GM19025 (cell line): ENCODE measurements around the gene LMTK3.

Source experiments
- ATAC-seq: cut with Tn5 transposase; IDR thresholded peaks from one replicate; pipeline ENCODE4 v1.9.1; 2021; ENCODE audit warnings: mild to moderate bottlenecking, low read depth, moderate library complexity; ENCODE audit not compliant: unreplicated experiment

Gene LMTK3

DNA sequence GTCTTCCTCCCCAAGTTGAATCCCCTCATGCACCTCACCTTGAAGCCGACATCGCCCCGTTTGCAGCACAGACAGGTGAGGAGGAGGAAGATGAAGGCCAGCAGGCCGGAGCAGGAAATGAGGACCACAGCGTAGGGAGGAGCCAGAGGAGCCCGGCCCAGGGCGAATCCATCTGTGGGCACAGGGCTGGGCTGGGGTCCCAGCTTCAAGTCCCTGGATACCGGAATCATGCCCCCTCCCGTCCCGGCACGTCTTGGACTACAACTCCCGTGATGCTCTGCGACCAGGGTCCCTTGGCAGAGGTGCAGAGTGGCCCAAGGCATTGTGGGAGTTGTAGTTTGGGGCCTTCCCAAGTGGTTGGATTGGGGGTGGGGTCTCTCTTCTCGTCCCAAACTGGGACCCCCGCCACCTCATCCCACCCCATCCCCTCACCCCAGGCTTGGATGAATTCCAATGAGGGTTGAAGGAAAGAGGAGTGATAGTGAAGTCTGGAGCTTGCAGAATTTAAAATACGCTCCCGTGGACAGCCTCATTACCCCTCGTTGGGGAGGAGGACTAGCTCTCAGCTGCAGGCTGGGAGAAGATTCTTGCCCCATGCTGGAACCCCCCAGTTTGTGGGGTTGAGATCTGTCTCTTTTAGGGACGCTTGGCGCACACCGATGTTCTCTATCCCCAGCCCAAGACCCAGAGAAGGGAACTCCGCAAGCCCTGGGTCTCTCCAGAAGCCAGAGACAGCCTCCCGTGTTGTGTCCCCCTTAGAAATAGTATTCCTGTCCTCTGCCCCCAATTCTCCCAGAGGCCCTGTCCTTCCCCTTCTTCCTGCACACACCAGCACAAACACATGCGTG, 990 bp downstream of the LMTK3 start:
- no peak for ATAC-seq

DNA sequence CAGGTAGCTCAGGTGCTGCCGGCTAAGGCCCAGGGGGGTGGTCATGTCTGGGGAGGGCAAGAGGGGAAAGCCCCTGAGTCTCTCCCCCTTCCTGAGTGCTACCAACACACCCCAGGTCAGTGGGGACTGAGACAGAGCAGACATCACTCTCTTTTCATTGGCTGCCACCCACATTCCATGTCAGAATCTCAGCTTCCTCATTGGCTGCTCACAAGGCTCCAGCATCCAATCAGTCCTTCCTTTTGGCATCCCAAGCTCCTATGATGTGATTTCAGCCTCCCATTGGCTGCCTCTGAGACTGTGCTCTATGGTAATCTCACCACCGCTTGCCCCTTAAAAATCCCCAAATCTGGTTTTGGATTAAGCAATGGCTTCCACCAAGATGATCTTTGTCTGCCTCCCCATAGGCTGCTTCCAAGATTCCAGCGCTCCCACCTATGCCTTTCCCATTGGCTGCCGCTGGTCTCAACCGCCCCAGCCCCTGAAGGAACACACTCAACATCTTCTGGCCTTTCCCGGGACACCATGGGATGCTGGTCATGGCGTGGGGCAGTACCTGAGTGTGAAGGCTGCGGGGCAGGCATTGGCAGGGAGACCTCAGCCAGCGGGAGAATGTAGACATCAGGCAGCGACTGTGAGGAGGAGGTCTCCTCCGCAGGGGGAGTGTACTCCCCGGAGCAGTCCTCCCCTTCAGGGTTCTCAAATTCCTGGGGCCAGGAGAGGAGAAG, 2.0 kb downstream of the LMTK3 start:
- ATAC-seq, result no peak

DNA sequence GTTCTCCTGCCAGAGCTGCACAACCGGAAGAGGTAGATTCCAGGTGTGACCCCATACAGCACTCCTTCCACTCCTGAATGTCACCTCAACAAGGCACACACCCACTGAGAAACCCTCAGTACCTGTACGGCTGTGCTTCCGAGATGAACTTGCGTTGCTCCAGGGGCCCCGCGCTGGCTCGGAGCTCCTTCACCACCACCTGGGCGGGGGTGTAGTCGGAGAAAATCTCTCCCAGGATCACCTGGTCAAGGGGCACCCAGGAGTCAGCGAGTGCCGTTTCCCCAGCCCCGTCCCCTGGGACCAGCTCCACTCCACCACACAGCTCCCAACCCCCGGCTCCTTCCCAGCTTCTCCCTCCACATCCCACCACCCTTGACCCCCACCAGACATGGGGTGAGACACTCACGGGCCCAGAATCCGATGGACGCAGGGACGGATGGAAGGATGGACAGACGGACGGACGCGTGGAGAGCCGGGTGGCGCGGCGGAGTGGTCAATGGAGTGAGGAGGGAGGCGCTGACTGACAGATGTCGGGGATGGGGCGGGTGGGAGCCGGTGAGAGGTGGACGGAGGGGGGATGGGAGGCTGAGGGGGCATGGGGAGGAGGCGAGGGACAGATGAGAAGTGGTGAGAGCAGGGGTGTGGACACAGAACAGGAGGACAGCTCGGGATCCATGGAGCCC, 2.8 kb downstream of the LMTK3 start:
- ATAC-seq, result no peak

DNA sequence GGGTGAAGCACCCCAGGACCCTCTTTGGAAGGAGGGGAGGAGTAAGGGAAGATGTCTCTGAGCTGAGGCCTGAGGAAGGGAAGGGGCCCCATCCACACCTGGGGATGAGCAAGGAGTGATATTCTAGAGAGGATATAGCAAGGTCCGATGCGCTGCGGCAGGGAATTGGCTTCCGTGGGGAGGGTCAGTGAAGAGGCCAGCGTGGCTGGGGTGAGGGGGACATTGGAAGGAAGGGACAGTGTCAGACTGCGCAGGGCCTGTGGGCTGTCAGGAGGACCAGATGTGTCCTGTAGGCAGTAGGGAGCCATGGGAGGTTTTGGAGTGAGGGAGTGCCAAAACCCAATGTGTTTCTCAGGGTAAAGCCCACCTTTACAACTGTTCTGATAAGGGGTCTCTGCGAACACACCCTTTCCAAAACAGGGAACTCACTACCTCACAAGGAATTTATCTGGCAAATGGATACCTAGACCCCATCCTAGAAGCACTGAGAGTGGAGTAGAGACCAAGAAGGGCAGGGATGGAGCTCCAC, 3.7 kb downstream of the LMTK3 start:
- no peak for ATAC-seq

DNA sequence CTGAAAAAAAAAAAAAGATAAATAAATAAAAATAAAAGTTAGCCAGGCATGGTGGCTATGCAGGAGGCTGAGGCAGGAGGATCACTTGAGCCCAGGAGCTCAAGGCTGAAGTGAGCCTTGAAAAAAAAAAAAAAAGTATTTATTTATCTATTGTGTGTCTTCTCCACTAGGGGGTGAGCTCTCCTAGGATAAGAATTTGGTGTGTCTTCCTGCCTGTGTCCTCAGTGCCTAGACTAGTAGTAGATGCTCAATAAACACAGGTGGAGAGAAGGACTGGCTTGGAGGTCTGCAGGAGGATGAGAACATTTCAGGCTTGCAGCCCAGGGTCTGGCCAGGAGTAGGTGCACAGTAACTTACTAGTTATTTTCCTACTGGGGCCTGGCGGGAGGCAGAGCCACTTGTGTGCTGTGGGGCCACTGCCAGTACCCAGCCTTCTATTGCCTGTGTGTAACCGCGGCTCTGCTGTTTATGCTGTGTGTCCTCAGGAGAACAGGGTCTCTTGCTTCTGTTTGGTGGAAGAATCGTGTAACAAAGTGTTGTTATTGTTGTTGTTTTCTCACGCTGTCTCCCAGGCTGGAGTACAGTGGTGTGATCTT, 5.4 kb downstream of the LMTK3 start:
- no peak for ATAC-seq

DNA sequence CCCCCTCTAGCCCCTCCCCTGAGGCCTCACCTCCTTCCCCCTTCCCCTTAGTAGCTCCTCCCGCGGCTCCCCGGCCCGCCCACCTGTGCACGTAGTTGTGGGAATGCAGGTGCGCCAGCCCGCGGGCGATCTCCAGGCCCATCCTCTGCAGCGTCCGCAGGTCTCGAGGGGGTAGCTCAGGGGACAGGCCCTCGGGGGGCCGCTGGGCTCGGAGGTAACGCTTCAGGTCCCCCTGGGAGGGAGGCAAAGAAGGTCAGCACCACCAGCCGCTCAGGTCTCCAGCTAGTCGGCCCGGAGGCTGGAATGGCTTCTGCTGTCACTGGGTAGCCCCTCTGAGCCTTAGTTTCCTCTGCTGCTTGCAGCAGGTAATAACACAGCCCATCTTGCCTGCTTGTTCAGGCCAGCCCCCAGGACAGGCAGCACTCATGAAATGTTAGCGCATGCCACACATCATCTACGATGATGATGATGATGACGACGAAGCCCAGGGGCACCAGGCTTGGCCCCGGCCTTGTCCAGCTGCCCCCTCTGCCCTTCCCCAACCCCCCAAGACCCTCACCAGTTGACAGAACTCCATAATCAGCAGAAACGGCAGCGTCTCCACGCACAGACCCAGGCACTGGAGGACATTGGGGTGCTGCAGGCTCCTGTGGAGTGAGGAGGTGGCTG, 9.2 kb downstream of the LMTK3 start:
- no peak for ATAC-seq

DNA sequence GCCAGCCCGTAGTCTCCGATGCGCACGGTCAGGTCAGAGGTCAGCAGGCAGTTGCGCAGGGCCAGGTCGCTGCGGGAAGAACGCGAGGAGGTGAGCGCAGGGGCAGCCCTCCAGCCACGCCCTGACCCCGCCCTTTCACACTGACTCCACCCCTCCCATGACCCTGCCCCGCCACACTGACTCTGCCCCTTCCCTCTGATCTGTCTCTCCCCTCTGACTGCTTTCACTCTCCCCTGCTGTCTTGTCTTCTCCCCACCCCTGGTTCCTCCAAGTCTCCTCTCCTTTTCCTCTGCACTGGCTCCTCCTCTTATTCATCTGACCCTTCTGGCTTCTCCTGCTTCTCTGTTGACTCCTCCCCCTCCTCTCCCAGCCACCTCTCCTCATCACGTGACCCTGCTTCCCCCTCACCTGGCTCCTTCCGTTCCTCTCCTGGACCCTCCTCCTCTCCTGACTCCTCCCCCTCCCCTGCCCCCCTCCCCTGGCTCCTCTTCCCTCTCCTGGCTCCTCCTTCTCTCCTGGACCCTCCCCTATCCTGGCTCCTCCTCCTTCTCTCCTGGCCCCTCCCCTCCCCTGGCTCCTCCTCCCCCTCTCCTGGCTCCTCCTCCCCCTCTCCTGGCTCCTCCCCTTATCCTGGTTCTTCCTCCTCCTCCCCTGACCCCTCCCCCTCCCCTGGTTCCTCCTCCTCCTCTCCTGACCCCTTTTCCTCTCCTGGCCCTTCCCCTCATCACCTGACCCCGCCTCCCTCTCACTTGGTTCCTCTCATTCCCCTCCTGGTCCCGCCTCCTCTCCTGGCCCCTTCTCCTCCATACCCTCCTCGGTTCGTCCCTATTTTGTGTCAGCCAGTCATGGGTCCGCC, 9.9 kb downstream of the LMTK3 start:
- ATAC-seq, result no peak

DNA sequence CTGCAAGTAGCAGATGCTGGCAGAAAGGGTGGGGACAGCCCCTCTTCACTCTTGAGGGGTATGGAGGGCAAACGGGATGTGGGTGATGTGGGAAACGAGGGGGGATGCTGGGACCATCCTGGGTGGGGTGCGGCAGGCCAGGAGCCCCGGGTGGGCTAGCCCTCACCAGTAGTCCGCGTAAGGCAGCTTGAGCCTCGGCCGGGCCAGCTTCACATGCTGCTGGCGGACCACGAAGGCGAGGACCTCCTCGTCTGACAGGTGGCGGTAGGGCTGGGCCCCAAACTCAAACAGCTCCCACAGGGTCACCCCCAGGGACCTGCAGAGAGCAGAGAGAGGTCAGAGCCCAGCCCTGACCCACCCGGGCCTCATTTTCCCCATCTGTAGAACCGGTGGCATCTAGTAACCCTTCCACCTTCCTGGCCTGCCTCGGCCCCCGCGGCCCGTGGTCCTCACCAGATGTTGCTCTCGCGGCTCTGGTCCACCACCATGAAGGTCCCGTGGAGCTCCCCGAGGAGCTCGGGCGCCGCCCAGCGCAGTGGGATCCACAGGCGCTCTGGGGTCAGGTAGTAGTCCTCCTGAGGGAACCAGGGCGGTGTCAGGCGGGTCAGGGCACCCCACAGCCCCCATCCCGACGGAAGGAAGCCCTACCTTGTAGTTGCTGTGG, 10.7 kb downstream of the LMTK3 start:
- no peak for ATAC-seq

DNA sequence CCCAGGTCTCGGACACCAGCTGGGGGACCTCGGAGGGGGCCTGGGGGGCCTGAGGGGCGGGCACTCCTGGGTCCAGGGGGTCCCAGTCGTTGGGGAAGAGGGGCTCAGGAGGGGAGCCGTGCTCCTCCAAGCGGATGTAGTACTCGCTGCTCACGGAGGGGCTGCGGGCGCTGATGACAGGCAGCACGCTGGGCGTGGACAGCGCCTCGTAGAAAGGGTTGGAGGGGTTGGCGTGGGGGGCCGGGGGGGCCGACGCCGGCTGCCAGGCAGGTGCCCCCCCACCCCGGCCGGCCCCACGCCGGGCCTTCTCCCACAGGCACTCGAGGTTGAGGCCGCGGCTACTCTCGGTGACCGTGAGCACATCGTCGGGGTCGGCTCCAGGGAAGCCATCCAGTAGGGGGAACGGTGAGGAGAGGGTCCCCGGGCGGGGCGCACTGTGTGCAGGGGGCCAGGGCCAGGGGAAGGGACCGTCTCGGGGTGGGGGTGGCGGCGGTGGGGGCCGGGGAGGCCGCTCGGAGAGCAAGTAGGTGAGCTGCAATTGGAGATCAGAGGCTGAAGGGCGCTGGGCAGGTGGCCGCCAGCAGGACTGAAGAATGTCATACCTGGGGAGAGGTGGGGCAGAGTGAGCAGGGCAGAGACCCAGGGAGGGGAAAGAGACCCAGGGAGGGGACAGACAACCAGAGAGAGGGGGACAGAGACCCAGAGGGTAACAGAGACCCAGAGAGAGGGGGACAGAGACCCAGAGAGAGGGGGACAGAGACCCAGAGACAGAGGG, 12.1 kb downstream of the LMTK3 start:
- no peak for ATAC-seq

DNA sequence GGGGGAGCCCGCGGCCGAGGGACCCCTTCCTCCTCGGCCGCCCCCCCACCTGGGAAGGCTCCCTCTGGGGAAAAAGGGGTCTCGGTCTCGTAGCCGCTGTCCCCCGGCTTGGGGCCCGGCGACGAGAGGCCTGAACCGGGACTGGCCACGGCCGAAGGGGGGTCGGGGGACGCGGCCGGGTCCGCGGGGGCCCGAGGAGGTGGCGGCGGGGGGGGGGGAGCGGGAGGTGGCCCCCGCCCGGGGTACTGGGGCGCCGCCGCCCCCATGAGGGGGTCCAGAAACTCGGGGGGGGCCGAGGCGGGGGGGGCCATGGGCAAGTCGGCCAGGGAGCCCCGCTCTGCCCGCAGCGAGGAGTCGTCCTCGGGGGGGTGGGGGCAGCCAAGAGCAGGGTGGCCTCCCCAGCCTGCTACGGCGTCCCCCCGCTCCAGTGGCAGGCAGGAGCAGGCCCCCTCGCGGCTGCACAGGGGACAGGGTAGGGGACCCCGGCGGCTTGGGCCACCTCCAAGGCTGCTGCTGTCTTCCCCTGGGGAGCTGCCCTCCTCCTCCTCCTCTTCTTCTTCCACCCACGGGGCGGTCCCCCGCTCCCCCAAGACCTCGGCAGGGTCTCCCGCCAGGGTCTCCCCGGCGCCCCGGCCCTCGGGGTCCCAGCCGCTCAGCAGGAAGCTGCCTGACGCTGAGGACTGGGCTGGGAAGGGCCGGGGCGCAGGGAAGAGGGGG, 12.9 kb downstream of the LMTK3 start:
- ATAC-seq, result no peak

DNA sequence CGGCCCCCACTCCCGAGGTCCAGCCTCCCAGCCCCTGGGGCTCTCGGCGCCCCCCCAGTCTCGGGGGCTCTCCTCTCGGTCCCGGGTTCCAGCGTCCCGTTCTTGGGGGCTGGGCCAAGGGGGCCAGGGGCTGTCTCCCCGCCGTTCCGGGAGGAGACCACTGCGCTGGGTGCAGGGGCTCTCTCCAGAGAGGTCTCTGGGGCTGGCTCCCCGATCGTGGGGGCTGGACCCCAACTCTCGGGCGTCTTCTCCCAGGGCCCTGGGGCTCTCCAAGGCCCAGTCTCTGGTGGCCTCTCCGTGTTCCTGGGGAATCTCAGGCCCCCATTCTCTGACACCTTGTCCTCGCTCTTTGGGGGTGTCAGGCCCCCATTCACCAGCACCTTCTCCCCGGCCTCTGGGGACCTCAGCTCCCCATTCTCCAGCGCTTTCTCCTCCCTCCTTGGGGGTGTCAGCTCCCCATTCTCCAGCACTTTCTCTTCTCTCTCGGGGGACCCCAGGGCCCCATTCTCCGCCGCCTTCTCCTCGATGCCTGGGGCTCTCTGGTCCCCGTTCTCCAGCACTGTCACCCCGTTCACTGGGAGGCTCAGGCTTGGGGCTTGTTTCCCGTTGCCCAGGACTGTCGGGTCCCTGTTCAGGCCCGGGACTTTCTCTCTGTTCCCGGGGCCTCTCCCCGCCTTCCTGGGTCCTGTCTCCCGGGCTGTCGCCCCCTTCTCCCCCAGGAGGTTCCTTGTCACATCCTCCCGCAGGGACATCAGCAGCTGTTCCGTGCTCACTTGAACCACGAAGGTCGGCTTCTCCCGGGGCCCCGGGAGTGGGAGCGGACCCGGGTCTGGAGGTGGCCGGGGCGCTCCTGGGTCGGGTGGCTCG, 13.7 kb downstream of the LMTK3 start:
- no peak for ATAC-seq

DNA sequence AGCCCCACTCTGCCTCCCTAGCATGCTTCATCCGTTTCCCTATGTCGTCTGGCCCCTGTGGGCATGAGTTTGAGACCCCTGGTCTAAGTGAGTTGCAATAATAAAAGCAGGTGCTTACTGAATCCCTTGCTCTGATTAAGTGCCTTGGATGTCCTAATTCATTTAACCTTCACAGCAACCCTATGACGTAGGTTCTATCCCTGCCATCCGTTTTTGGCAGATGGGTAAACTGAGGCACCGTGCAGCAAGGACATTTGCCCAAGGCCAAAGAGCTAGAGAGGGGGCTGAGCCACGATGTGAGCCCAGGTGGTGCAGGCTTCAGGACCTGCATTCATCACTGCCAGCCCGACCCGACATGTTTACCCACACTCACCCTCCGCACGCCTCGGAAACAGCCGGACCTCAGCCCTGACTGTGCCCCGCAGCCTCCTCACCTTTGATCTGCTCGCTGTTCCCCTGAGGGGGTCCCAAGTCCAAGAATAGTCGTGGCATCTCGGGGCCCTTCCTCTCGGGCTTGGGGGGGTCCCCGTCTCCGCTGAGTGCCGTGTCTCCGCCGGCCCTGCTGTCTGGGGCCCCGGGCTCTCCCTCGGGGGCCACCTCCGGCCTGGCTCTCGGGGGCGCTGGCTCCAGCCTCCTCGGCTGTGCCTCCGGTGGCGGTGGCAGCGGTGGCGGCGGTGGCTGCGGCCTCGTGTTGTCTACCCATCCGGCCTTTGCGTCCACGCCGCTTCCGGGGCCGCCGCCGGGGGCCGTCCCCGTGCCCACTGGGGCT, 14.5 kb downstream of the LMTK3 start:
- ATAC-seq, result no peak

DNA sequence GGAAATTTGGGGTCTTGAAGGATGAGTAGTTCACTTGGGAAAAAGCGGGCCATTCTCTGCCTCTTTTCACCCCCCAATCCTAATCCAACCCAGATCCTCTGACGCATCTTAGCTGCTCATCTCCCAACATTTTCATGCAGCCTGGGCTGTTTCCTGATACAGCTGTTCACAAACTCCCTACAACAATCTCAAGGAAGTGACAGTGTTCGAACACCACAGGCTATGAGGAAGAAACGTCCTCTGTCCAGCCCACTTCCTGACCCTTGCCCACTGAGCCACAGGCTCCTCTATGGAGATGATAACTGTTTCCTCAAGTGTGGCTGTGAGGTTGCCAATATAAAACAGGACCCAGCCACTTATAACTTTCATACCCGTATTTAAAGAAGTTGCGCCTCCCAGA, 16.2 kb downstream of the LMTK3 start:
- no peak for ATAC-seq

DNA sequence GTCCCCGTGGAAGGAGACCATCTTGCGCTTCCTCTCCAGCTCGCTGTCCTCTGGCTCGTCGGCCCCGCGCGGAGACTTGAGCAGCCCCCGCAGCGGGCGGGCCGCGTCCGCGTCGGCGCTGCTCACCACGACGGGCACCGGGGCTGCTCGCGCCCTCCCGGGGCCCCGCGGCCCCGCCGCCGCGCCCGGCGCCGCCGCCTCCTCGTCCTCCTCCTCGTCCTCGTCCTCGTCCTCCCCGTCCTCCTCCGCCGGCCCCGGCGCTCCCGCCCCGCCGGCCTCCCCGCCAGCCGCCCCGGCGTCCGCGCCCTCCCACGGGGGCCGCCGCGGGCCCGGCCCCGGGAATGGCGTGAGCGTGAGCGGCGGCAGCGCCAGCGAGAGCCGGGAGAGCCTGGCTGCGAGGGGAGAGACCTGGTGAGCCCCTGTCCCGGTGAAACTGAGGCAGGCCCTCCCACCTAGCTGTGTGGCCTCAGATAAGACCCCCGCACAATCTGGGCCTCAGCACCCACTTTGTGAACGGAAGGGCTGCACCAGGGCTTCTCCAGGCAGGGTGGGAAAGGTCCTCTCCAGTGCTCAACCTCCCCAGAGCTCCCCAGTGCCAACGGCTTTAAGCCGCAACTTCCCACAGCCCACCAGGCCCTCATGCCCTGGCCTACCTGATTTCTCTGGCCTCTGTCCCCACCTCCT, 17.8 kb downstream of the LMTK3 start:
- ATAC-seq, result no peak
